ENCODE results near the gene OPN3. TPM values are rescaled to one million over a fixed set of nuclear protein-coding genes. Genes with fewer than 3 reads are reported as not detected.

OPN3 gene
- total RNA-seq, 1 donor from 2014 or later, result 15.5 TPM

DNA sequence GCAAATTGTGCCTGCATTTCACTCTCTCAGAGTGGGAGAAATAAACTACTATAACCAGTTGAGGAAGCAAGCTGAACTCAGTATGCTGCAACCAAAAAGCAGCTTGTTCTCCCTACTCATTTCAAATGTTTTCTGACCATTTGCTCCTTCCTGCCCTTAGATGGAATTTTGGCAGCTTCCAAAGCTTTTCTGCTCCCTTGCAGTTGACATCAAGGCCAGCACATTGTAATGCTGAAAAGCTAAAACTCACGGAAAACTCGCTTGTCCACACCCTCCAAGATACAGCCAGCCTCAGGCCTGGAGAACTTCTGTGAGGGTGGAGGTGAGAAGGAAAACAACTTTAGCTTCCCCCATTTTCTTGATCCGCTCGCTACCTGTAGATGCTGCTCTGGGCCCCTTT, 5.0 kb upstream of the OPN3 start:
- Histone ChIP-seq H3K4me1 (peaks cover 6% of the 10 kb centered on the region), H3K9me3 (no peaks in the 10 kb centered on the region), H3K27ac (no peak overlapping the region), H3K36me3 (no peaks in the 10 kb centered on the region), H3K27me3 (no peaks in the 10 kb centered on the region), H3K4me3 (no peak overlapping the region)
- TF ChIP-seq POLR2A (IDR thresholded peaks at IDR 0.05), result no peak
- TF ChIP-seq POLR2AphosphoS5 (IDR thresholded peaks at IDR 0.05; ENCODE audit: insufficient read depth in 1 of 2, low read depth in 1 of 2), result no peak
- TF ChIP-seq, protein P1, sequence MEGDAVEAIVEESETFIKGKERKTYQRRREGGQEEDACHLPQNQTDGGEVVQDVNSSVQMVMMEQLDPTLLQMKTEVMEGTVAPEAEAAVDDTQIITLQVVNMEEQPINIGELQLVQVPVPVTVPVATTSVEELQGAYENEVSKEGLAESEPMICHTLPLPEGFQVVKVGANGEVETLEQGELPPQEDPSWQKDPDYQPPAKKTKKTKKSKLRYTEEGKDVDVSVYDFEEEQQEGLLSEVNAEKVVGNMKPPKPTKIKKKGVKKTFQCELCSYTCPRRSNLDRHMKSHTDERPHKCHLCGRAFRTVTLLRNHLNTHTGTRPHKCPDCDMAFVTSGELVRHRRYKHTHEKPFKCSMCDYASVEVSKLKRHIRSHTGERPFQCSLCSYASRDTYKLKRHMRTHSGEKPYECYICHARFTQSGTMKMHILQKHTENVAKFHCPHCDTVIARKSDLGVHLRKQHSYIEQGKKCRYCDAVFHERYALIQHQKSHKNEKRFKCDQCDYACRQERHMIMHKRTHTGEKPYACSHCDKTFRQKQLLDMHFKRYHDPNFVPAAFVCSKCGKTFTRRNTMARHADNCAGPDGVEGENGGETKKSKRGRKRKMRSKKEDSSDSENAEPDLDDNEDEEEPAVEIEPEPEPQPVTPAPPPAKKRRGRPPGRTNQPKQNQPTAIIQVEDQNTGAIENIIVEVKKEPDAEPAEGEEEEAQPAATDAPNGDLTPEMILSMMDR (IDR thresholded peaks at IDR 0.05), result no peak
- DNase-seq (ENCODE audit: extremely low spot score in 2 of 2), result no peak
- intact Hi-C loops (cut with DNase I), result no loop called here

DNA sequence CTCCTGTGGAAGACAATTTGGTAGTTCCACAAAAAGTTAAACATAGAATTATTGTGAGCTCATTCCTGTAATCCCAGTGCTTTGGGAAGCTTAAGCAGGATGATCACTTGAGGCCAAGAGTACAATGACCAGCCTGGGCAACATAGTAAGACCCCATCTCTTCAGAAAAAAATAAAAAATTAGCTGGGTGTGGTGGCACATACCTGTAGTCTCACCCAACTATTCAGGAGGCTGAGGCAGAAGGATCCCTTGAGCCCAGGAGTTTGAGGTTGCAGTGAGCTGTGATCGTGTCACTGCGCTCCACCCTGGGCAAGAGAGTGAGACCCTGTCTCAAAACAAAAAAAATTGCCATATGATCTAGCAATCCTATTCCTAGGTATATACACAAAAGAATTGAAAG, 4.1 kb upstream of the OPN3 start:
- intact Hi-C loops (cut with DNase I), result no loop called here
- H3K4me3 ChIP-seq, result no peak overlapping the region
- no peaks in the 10 kb centered on the region for H3K36me3 ChIP-seq
- no peaks in the 10 kb centered on the region for H3K9me3 ChIP-seq
- H3K27ac ChIP-seq, result no peak overlapping the region
- peaks cover 6% of the 10 kb centered on the region for H3K4me1 ChIP-seq
- DNase-seq (ENCODE audit: extremely low spot score in 2 of 2), result no peak
- TF ChIP-seq POLR2A (IDR thresholded peaks at IDR 0.05), result no peak
- TF ChIP-seq, protein P1 (IDR thresholded peaks at IDR 0.05), result no peak
- no peak for TF ChIP-seq POLR2AphosphoS5 (IDR thresholded peaks at IDR 0.05; ENCODE audit: insufficient read depth in 1 of 2, low read depth in 1 of 2)
- no peaks in the 10 kb centered on the region for H3K27me3 ChIP-seq

DNA sequence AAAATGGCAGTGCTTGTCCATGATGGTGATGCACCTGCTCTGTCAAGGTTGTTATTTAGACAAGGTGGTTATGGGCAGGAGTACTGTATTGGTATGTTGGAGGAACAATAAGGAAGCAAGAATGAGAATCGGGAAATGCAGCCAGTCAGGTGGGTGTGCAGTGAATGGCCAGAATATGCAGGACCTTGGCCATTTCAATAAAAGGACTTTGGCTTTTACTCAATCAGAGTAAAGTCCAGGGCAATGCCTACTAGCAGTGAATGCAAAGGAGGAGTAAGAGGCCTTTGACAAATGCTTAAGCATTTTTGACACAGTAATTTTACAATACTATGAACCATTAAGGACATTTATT, 2.4 kb upstream of the OPN3 start:
- Histone ChIP-seq H3K4me3 (no peak overlapping the region), H3K27me3 (no peaks in the 10 kb centered on the region), H3K27ac (no peak overlapping the region), H3K9me3 (no peaks in the 10 kb centered on the region), H3K36me3 (no peaks in the 10 kb centered on the region), H3K4me1 (peaks cover 21% of the 10 kb centered on the region)
- TF ChIP-seq POLR2A (IDR thresholded peaks at IDR 0.05), result no peak
- TF ChIP-seq POLR2AphosphoS5 (IDR thresholded peaks at IDR 0.05; ENCODE audit: insufficient read depth in 1 of 2, low read depth in 1 of 2), result no peak
- TF ChIP-seq, protein P1 (IDR thresholded peaks at IDR 0.05), result no peak
- intact Hi-C loops (cut with DNase I), result no loop called here
- DNase-seq (ENCODE audit: extremely low spot score in 2 of 2), result no peak

DNA sequence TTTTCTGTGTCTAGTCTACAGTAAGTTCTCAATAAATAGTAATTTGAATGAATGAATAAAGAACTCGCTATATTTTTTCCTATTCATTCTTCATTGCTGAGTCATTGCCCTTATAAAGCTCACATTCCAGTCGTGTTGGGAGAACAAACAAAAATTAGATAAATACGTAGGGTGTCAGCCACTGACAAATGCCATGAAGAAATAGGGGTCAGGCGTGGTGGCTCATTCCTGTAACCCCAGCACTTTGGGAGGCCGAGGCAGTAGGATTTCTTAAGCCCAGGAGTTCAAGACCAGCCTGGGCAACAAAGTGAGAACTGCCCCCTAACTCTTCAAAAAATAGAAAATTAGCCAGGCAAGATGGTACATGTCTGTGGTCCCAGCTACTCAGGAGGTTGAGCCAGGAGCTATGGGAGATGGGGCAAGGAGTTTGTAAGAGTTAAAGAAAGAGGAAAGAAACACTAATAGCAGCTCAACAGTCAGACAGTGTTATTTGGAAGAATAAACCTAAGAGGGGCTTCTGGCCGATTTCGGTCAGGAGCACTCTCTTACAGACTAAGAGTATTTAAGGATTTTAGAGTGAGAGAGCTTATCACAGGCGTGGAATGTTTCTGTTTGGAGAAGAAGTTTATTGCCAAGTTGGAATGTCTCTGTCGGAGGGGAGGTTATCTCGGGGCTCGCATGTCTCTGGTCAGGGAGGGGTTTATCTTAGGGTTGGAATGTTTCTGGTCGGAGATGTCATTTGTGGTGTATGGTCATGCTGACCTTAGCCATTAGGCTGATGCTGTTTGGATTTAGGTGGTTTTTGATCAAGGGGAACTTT, 1.8 kb upstream of the OPN3 start:
- intact Hi-C loops (cut with DNase I), result no loop called here
- no peak overlapping the region for H3K27ac ChIP-seq
- no peak for DNase-seq (ENCODE audit: extremely low spot score in 2 of 2)

More for the DNA sequence above, 1.8 kb upstream of the OPN3 start:
- H3K4me1 ChIP-seq, result peaks cover 22% of the 10 kb centered on the region
- TF ChIP-seq POLR2AphosphoS5 (IDR thresholded peaks at IDR 0.05; ENCODE audit: insufficient read depth in 1 of 2, low read depth in 1 of 2), result no peak
- no peak for TF ChIP-seq POLR2A (IDR thresholded peaks at IDR 0.05)
- TF ChIP-seq, protein P1 (IDR thresholded peaks at IDR 0.05), result no peak
- H3K4me3 ChIP-seq, result no peak overlapping the region
- H3K9me3 ChIP-seq, result no peaks in the 10 kb centered on the region
- no peaks in the 10 kb centered on the region for H3K27me3 ChIP-seq
- no peaks in the 10 kb centered on the region for H3K36me3 ChIP-seq

All from vagina (tissue), 2 donors.